Measurements from ENCODE around the gene COMMD2. TPM values are rescaled to one million over a fixed set of nuclear protein-coding genes. Genes with fewer than 3 reads are reported as not detected.

The COMMD2 gene
- total RNA-seq, 4 donors from 2014 or later, result 16.8 to 21.5 (median 20.3) TPM

DNA sequence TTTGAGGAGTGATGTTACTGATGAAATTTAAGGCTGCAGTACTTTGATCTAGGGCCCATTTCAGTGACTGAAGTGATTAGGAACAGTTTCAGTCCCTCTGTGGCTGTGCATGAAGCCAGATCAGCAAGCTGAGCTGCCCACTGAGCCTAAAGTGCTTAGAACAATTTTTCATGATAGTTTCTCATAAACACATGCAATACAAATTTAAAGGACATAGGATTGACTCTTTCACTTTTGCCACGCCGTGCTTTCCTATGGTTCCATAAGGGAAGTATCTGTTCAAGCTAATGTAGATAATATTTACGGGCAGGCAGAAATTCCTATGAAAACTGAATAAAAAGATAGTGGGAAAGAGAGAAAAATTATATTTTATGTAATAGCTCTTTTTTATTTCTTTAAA, 29.5 kb upstream of the COMMD2 start:
- WGBS, 2 donors, result 85 to 86% methylated on average over 3 of the region's 3 CpGs
- intact Hi-C loops (cut with DNase I; ENCODE audit: low total_unique reads), result no loop called here
- no peak for DNase-seq (ENCODE audit: low spot score in 2 of 2)
- no peak for TF ChIP-seq POLR2A (IDR thresholded peaks at IDR 0.05)
- TF ChIP-seq, protein P1, sequence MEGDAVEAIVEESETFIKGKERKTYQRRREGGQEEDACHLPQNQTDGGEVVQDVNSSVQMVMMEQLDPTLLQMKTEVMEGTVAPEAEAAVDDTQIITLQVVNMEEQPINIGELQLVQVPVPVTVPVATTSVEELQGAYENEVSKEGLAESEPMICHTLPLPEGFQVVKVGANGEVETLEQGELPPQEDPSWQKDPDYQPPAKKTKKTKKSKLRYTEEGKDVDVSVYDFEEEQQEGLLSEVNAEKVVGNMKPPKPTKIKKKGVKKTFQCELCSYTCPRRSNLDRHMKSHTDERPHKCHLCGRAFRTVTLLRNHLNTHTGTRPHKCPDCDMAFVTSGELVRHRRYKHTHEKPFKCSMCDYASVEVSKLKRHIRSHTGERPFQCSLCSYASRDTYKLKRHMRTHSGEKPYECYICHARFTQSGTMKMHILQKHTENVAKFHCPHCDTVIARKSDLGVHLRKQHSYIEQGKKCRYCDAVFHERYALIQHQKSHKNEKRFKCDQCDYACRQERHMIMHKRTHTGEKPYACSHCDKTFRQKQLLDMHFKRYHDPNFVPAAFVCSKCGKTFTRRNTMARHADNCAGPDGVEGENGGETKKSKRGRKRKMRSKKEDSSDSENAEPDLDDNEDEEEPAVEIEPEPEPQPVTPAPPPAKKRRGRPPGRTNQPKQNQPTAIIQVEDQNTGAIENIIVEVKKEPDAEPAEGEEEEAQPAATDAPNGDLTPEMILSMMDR (IDR thresholded peaks at IDR 0.05), result no peak
- H3K4me3 ChIP-seq (ENCODE audit: low read depth, poor library complexity, severe bottlenecking), result no peak overlapping the region

- no peak overlapping the region for H3K4me3 ChIP-seq (ENCODE audit: low read depth, poor library complexity, severe bottlenecking)
- 75 to 82% methylated on average over 4 of the region's 4 CpGs for WGBS, 2 donors
- DNase-seq (ENCODE audit: low spot score in 2 of 2), result no peak
- TF ChIP-seq, protein P1 (IDR thresholded peaks at IDR 0.05), result no peak
- TF ChIP-seq POLR2A (IDR thresholded peaks at IDR 0.05), result no peak
- intact Hi-C loops (cut with DNase I; ENCODE audit: low total_unique reads), result no loop called here
Observed at GRCh38 chr3:149781211-149781610, 28.9 kb upstream of the COMMD2 start.

DNA sequence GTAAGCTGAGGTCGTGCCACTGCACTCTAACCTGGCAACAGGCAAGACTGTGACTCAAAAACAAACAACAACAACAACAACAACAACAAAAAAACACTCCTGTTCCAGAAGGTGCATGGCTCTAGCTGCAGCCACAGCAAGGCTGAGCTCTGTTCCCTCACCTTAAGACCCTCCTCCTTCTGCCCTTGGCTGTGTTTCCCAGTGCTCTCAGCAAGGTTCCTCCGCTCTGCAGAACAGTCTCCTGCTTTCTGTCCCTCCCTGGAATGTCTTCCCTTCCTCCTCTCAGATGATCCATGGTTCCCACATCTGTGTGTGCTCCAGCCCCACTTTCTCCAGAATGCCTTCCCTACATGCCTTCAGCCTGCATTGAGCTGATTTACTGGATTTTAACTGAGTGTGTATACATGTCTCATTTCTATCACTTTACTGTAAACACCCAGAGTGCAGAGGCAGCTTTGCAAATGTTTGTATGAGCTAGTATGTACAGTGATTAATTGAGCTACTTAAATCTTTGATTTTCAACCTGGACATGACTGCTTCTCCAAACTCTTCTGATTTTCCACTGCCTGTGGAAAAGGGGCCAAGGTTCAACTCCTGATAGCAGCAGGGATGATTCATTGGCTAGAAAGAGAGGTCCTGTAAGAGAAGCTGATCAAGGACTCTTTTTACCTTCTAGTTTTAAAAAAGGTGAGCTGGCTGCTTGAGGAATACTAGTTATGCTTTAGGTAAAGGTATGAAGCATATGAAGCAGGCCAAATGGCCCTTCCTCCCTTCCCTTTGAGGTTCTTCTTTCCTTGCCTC, 25.3 kb upstream of the COMMD2 start:
- no peak for TF ChIP-seq POLR2A (IDR thresholded peaks at IDR 0.05)
- TF ChIP-seq, protein P1 (IDR thresholded peaks at IDR 0.05), result no peak
- no peak overlapping the region for H3K4me3 ChIP-seq (ENCODE audit: low read depth, poor library complexity, severe bottlenecking)
- intact Hi-C loops (cut with DNase I; ENCODE audit: low total_unique reads), result no loop called here
- DNase-seq (ENCODE audit: low spot score in 2 of 2), result no peak
- 85 to 88% methylated on average over 2 of the region's 2 CpGs for WGBS, 2 donors

DNA sequence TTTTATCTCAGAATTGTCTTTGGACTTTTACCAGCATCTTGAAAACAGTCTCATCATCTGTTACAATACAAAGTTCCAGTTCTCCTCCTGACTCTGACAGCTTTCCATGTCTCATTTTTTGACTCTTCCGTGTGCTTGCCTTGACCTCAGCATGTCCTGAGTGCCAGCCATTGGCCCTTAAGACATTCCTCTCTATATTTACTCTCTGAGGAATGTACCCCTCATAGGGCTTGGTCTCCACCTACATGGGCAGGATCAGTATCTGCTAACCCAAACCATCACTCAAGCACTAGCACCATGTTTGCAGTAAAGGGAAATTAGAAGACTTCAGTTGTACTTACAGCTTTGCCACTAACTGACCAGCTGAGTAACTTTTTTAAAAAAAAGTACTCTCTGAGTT, 23.9 kb upstream of the COMMD2 start:
- WGBS, 2 donors, result 82 to 94% methylated on average over 1 of the region's 1 CpG

GRCh38 chr3:149772861-149773260, 20.6 kb upstream of the COMMD2 start:
- DNase-seq (ENCODE audit: low spot score in 2 of 2), result no peak
- H3K4me3 ChIP-seq (ENCODE audit: low read depth, poor library complexity, severe bottlenecking), result no peak overlapping the region
- no peak for TF ChIP-seq POLR2A (IDR thresholded peaks at IDR 0.05)
- TF ChIP-seq, protein P1 (IDR thresholded peaks at IDR 0.05), result no peak
- intact Hi-C loops (cut with DNase I; ENCODE audit: low total_unique reads), result no loop called here
- 90 to 94% methylated on average over 2 of the region's 2 CpGs for WGBS, 2 donors

More for the DNA sequence above, 23.9 kb upstream of the COMMD2 start:
- intact Hi-C loops (cut with DNase I; ENCODE audit: low total_unique reads), result no loop called here
- H3K4me3 ChIP-seq (ENCODE audit: low read depth, poor library complexity, severe bottlenecking), result no peak overlapping the region
- DNase-seq (ENCODE audit: low spot score in 2 of 2), result no peak
- TF ChIP-seq, protein P1 (IDR thresholded peaks at IDR 0.05), result no peak
- TF ChIP-seq POLR2A (IDR thresholded peaks at IDR 0.05), result no peak

Measured in lower leg skin (tissue), 4 donors.